Measurements from ENCODE around the gene ZNF830. TPM values are rescaled to one million over a fixed set of nuclear protein-coding genes. Genes with fewer than 3 reads are reported as not detected.
A peak's percentile ranks its signal among the peaks of the same experiment; 100 is the strongest.

Gene ZNF830
- total and polyA plus RNA-seq, 2 of the 4 experiments (the other 2 are of a cell fraction): 5.5 to 6.6 TPM

DNA sequence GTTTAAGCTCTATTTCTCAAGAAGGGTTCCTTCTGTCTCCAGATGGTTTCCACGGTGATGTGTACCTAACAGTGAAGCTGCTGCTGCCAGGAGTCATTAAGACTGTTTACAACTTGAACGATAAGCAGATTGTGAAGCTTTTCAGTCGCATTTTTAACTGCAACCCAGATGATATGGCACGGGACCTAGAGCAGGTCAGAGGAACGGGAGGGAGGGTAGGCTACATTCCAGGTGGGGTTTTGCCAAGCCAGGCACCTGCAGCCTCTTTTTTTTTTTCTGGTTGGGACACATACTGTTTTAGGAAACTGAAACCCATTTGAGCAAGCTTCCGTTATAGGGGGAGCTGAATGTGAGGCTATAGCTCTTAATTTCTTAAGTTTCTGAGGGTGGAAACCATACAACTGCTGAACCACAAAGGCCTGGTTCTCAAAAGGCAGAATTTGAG lies 29.6 kb downstream of the ZNF830 start:
- Histone ChIP-seq H4K20me1 (ENCODE audit: insufficient read depth, low read length) (no peaks in the 10 kb centered on the region), H2BK15ac (ENCODE audit: low read depth, low read length) (no peak overlapping the region), H3K4me3 (ENCODE audit: insufficient read depth, low read depth, low read length) (no peak overlapping the region), H2BK20ac (ENCODE audit: low read depth, low read length) (no peak overlapping the region), H3K9me1 (ENCODE audit: insufficient read depth, low read length) (peaks cover 10% of the 10 kb centered on the region), H3K9me3 (ENCODE audit: control insufficient read depth, insufficient read depth, low read length) (no peaks in the 10 kb centered on the region), H3K79me1 (ENCODE audit: low read depth in 1 of 2, low read length in 2 of 2) (peaks cover 7 to 13% of the 10 kb centered on the region in 2 experiments; a peak in 3 of 4 replicates), H3K4ac (ENCODE audit: low read depth, low read length) (no peak overlapping the region), H3K27ac (ENCODE audit: insufficient read depth, low read length) (no peak overlapping the region), H3K4me1 (ENCODE audit: control insufficient read depth, insufficient read depth, low read length) (no peaks in the 10 kb centered on the region), H3K23ac (ENCODE audit: low read depth, low read length) (no peak overlapping the region), H4K91ac (ENCODE audit: insufficient read depth, low read depth, low read length) (no peak overlapping the region), H2BK120ac (ENCODE audit: low read depth, low read length) (no peak overlapping the region), H3K14ac (replicated peaks; ENCODE audit: low read depth, low read length) (no peak overlapping the region), H3K27me3 (ENCODE audit: control insufficient read depth, insufficient read depth, low read length) (no peaks in the 10 kb centered on the region), H2AFZ (replicated peaks; ENCODE audit: low read length, poor library complexity) (no peak overlapping the region), H2AK9ac (replicated peaks; ENCODE audit: low read depth, low read length, poor library complexity) (no peak overlapping the region), H4K8ac (ENCODE audit: low read depth in 2 of 2, low read length in 2 of 2) (no peak overlapping the region), H3K9ac (ENCODE audit: low read depth, low read length) (no peak overlapping the region), H2AK5ac (ENCODE audit: low read depth, low read length) (no peak overlapping the region), H4K5ac (ENCODE audit: low read depth, low read length) (no peak overlapping the region), H3K18ac (ENCODE audit: low read depth, low read length) (no peak overlapping the region), H3K4me2 (ENCODE audit: low read depth, low read length) (no peak overlapping the region), H3K36me3 (ENCODE audit: control insufficient read depth, insufficient read depth, low read length) (peaks cover 45% of the 10 kb centered on the region), H3K56ac (ENCODE audit: extremely low read depth, insufficient read depth, low read length) (no peak overlapping the region), H2BK5ac (ENCODE audit: low read depth, low read length, poor library complexity, severe bottlenecking) (no peak overlapping the region)
- in situ Hi-C loops (cut with MboI; ENCODE audit: low sequenced_read_pairs): loop anchor here (25.0 kb wide), 1 partner anchor 596 kb away; the partner anchor contains the start of genes AP2B1 and PEX12
- intact Hi-C loops (cut with micrococcal nuclease): loop anchor here (10.0 kb wide), 1 partner anchor 554 kb away; no protein-coding TSS in a partner anchor
- ATAC-seq (ENCODE audit: low read depth) (peak; percentile 48; the same call in 1 of the 2 replicates), DNase-seq (peak; percentile 60)
- ChIA-PET POLR2A (ENCODE audit: unreplicated experiment) (no interaction called here), CTCF (interaction anchor here (0.6 to 1.6 kb wide), 2 partner anchors 10 to 99 kb away, joined by 3 to 4 read pairs; no protein-coding TSS in a partner anchor)
- dilution Hi-C loops (cut with HindIII; ENCODE audit: low sequenced_read_pairs, unreplicated experiment): no loop called here
- 24% methylated on average over 3 of the region's 6 CpGs; no CpG with 5 or more reads in 1 of the 2 experiments for WGBS, 2 experiments (ENCODE audit: extremely low coverage in 2 of 2, insufficient read length in 1 of 2)
- TF ChIP-seq SMC3 (IDR thresholded peaks at IDR 0.05; ENCODE audit: low read depth, low read length) (no peak), RAD21 (IDR thresholded peaks at IDR 0.05; ENCODE audit: low read length) (no peak), MAZ (IDR thresholded peaks at IDR 0.05; ENCODE audit: borderline replicate concordance, low read depth, low read length) (no peak), RFX5 (IDR thresholded peaks at IDR 0.05; ENCODE audit: low read depth, low read length) (no peak), BHLHE40 (IDR thresholded peaks at IDR 0.05; ENCODE audit: low read depth, low read length) (no peak), POLR2A (IDR thresholded peaks at IDR 0.05; ENCODE audit: low read depth, low read length) (no peak), CEBPB (IDR thresholded peaks at IDR 0.05; ENCODE audit: low read depth, low read length) (no peak)
- TF ChIP-seq, protein P1, sequence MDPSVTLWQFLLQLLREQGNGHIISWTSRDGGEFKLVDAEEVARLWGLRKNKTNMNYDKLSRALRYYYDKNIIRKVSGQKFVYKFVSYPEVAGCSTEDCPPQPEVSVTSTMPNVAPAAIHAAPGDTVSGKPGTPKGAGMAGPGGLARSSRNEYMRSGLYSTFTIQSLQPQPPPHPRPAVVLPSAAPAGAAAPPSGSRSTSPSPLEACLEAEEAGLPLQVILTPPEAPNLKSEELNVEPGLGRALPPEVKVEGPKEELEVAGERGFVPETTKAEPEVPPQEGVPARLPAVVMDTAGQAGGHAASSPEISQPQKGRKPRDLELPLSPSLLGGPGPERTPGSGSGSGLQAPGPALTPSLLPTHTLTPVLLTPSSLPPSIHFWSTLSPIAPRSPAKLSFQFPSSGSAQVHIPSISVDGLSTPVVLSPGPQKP (IDR thresholded peaks at IDR 0.05; ENCODE audit: borderline replicate concordance, low read depth, low read length): no peak
- TF ChIP-seq, protein P2, sequence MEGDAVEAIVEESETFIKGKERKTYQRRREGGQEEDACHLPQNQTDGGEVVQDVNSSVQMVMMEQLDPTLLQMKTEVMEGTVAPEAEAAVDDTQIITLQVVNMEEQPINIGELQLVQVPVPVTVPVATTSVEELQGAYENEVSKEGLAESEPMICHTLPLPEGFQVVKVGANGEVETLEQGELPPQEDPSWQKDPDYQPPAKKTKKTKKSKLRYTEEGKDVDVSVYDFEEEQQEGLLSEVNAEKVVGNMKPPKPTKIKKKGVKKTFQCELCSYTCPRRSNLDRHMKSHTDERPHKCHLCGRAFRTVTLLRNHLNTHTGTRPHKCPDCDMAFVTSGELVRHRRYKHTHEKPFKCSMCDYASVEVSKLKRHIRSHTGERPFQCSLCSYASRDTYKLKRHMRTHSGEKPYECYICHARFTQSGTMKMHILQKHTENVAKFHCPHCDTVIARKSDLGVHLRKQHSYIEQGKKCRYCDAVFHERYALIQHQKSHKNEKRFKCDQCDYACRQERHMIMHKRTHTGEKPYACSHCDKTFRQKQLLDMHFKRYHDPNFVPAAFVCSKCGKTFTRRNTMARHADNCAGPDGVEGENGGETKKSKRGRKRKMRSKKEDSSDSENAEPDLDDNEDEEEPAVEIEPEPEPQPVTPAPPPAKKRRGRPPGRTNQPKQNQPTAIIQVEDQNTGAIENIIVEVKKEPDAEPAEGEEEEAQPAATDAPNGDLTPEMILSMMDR (conservative IDR thresholded peaks at IDR 0.05; ENCODE audit: low read depth, low read length): no peak
- BruUV-seq (replicated peaks): no TSS peak

Data from IMR-90 (cell line).